Left colon (tissue), 2 donors: ENCODE measurements around the gene OTOG. TPM values are rescaled to one million over a fixed set of nuclear protein-coding genes. Genes with fewer than 3 reads are reported as not detected.
A peak's percentile ranks its signal among the peaks of the same experiment; 100 is the strongest.

ENCODE experiments used
- ATAC-seq: fragments of 200-7000 bp; cut with Tn5 transposase; one replicate; pipeline ENCODE4 v1.9.1; 2020; ENCODE audit warnings: mild to moderate bottlenecking, moderate library complexity
- DNase-seq, 2 donors: peaks; one replicate each; pipeline ENCODE4 v3.0.0-alpha.2; 2020
- intact Hi-C, 2 donors: fragments of 100-400 bp; cut with DNase I in 1 of 2; cut with micrococcal nuclease in 1 of 2; formaldehyde crosslinking; loops; one replicate each; pipeline versions ENCODE4 v1.11.2 to v1.14.0; 2022; cut with DNase I, micrococcal nuclease
- total RNA-seq, 2 donors: library from RNA; stranded (reverse); fragmentation: NEBNext Ultra II Directional; extraction: Animal tissue kit (Norgen Biotek cat#: 25700); gene quantifications; one replicate each; pipeline ENCODE4 v1.2.1, GENCODE V29; 2021
- donor health status: DM: no; HTN: no; CAD: no.
- donor health status: DM: yes; HTN: yes; CAD: no.

OTOG gene
- total RNA-seq, 2 donors from 2014 or later: not detected

DNA sequence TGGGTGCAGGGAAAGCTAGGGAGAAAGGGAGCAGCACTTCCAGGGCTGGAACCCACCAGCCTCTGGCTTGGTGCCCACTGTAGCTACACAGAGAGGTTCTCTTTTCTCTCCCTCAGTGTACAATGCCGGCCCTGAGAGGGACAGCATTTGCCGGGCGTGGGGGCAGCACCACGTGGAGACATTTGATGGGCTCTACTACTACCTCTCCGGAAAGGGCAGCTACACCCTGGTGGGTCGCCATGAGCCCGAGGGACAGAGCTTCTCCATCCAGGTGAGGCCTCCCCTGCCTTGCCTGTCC lies 6.1 kb downstream of the OTOG start:
- DNase-seq (peak in 1 of 2 donors; percentile 11), ATAC-seq (no peak)
- intact Hi-C loops: no loop called here

DNA sequence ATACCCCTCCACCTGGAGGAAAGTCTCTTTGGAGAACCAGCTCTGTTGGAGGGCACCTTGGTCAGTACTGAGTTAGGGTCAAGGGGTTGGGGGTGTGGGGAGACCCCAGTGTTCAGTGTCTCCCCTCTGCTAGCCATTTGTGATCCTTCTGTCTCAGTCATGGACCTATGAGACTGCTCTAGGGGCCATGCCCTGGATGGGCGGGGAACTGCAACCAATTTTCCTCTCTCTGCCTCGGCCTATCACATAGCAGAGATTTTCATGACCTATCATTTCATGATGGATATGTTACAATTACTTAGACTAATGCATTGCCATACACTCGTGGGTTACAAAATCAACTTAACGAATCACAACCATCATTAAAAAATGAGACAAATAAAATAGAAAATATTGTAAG lies 7.4 kb downstream of the OTOG start:
- intact Hi-C loops: no loop called here

GRCh38 chr11:17556999-17557398 lies 9.9 kb downstream of the OTOG start:
- intact Hi-C loops: no loop called here
- DNase-seq: no peak
- no peak for ATAC-seq

More for the DNA sequence above, 7.4 kb downstream of the OTOG start:
- no peak for DNase-seq
- ATAC-seq: no peak

DNA sequence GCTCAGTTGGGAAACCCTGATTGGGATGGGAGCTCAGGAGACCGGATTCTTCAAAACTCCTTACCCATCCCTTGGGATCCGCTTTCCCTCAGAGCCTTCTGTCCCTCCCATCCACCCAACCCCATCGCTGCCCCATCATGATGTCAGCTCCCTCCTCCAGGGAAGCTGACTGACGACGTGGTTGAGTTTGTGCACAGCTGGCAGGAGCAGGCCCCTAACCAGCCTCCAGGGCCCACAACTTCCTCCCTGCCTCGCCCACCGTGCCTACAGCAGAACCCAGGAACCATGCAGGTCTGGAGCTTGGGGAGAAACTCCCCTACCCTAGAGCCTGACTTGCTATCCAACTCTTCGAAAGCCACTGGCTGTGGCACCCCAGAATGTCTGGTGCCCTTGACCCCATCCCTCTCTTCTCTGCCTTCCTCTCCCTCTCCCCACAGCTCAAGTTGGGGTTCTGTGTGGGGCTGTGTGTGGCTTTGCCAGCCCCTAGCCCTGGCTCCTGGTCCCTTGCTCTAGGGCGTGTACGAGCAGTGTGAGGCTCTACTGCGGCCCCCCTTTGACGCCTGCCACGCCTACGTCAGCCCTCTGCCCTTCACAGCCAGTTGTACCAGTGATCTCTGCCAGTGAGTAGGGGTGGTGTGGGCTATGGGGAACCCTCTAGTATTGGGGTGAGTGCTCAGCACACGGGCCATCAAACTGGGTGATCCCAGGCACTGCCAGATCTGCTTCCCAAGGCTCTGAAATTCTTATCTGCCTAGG lies 11.1 kb downstream of the OTOG start:
- intact Hi-C loops: no loop called here
- no peak for ATAC-seq
- DNase-seq: peak in 1 of 2 donors; percentile 10

DNA sequence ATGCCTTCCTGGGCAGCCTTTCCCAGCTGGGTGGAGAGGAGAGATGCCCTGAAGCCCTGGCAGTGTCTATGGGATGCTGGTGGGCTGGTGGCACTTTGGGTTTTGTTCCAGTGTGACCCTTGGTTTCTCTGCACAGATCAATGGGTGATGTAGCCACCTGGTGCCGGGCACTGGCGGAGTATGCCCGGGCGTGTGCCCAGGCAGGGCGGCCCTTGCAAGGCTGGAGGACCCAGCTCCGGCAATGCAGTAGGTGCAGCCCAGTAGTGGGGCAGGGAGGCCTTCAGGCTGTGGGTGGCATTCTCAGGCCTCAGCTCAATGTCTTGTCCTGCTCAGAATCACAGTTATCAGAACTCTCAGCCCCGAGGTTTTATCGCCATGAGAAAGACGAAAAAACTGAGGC lies 11.9 kb downstream of the OTOG start:
- intact Hi-C loops: no loop called here
- no peak for ATAC-seq
- DNase-seq: peak in 1 of 2 donors; percentile 17

GRCh38 chr11:17559341-17560087 lies 12.5 kb downstream of the OTOG start:
- ATAC-seq (no peak), DNase-seq (no peak)

GRCh38 chr11:17560281-17561110 lies 13.4 kb downstream of the OTOG start:
- ATAC-seq (no peak), DNase-seq (no peak)
- intact Hi-C loops: no loop called here

More at GRCh38 chr11:17559341-17560087, 12.5 kb downstream of the OTOG start:
- intact Hi-C loops: no loop called here

DNA sequence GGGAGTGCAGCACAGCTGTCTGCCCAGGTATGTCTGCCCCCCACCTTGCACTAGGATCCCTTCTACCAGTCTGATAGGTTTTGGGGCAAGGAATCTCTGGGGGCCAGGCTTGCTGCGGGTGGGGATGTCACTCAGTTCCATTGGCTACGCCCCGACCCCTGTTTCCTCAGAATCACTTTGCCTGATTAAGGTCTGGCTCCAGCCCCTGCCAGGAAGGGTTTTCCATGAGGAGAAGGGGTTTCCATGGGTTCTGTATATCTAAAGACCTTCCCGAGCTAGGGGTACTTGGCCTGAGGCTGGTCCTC lies 14.0 kb downstream of the OTOG start:
- peak in 1 of 2 donors; percentile 14 for DNase-seq

DNA sequence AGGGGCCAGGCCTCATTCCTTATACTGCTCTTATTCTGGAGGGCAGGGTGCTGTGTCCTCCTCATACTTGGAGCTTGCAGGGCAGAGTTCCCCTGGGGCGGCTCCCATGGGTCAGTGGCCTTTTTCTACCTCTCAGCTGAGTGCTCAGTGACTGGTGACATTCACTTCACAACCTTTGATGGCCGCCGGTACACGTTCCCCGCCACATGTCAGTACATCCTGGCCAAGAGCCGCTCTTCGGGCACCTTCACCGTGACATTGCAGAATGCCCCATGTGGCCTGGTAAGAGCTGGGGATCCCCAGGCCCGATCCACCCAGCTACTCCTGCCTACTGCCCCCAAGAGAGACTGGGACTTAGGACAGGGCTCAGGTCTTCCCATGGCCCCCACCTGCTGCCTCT lies 14.5 kb downstream of the OTOG start:
- intact Hi-C loops: no loop called here
- ATAC-seq: no peak
- peak in 1 of 2 donors; percentile 14 for DNase-seq

More for the DNA sequence above, 14.0 kb downstream of the OTOG start:
- ATAC-seq: no peak
- intact Hi-C loops: no loop called here

GRCh38 chr11:17563231-17563646 lies 16.2 kb downstream of the OTOG start:
- DNase-seq (peak in 1 of 2 donors; percentile 8), ATAC-seq (peak; percentile 37)
- intact Hi-C loops: no loop called here

- DNase-seq (peak in 1 of 2 donors; percentile 8), ATAC-seq (no peak)
- intact Hi-C loops: no loop called here
These were observed 17.1 kb downstream of the OTOG start for GRCh38 chr11:17563961-17564686.

DNA sequence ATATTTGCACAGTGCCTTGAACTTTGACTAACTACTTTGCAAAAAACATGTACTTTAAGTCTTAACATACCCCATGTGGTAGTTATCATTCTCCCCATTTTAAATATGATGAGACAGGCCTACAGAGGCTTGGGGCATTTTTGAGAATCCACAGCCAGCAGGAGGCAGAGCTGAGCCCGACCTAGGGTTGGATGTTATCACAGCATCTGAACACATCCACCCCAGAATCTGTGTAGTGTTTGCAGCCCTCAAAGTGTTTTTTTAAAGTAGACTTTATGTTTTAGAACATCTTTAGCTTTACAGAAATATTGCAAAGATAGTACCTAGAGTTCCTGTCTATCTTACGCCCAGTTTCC lies 17.6 kb downstream of the OTOG start:
- ATAC-seq (no peak), DNase-seq (no peak)
- intact Hi-C loops: no loop called here

- no peak for ATAC-seq
- intact Hi-C loops: no loop called here
- DNase-seq: no peak
These were observed 21.9 kb downstream of the OTOG start for GRCh38 chr11:17568944-17569343.

DNA sequence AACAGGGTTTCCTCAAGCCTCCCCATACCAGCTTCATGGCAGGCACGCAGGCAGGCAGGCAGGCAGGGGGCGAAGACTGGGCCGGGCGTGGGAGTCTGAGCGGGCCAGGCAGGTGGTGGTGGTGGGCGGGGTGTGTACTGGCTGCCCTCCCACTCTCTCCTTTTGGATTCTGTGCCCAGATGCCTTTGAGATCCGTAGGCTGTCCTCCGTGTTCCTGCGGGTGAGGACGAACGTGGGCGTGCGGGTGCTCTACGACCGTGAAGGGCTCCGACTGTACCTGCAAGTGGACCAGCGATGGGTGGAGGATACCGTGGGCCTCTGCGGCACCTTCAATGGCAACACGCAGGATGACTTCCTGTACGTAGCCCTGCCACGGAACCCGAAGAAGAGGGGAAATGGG lies 23.0 kb downstream of the OTOG start:
- DNase-seq: no peak
- intact Hi-C loops: no loop called here
- ATAC-seq: no peak

- intact Hi-C loops: no loop called here
- no peak for DNase-seq
- ATAC-seq: no peak
These were observed 24.6 kb downstream of the OTOG start for GRCh38 chr11:17571431-17572358.

DNA sequence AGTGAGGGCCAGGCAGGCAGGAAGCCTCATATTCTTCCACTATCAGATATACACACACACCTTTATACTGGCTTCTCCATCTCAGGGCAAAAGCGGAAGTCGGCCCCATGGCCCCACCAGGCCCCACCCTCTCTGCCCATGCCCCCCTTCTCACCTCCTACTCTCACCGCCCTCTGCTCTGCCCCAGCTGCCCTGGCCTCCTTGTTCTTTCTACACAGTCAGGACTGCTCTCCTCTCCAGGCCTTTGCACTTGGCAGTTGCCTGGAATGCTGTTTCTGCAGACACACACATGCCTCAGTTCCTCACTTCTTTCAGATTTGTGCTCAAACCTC lies 25.3 kb downstream of the OTOG start:
- intact Hi-C loops: no loop called here
- ATAC-seq: peak; percentile 58
- DNase-seq: no peak

- DNase-seq (no peak), ATAC-seq (peak; percentile 55)
- intact Hi-C loops: no loop called here
These were observed 25.9 kb downstream of the OTOG start for GRCh38 chr11:17572791-17573460.

GRCh38 chr11:17573526-17573925 lies 26.5 kb downstream of the OTOG start:
- DNase-seq (no peak), ATAC-seq (no peak)
- intact Hi-C loops: no loop called here
